ENCODE results near the gene DNAJC8.

DNAJC8 gene

DNA sequence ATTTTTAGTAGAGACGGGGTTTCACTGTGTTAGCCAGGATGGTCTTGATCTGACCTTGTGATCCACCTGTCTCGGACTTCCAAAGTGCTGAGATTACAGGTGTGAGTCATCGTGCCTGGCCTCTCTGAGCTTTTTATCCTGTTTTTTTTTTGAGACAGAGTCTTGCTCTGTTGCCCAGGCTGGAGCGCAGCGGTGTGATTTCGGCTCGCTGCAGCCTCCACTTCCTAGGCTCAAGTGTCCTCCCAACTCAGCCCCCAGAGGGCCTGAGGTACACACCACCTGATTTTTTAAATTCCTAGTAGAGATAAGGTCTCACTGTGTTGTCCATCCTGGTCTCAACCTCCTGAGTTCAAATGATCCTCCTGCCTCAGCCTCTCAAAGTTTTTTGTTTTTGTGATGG lies 46.9 kb upstream of the DNAJC8 start:
- TF ChIP-seq FOXP2 (optimal IDR thresholded peaks at IDR 0.05; ENCODE audit: borderline replicate concordance, extremely low read depth, extremely low read length, insufficient read depth) = no peak
- TF ChIP-seq, protein P1, sequence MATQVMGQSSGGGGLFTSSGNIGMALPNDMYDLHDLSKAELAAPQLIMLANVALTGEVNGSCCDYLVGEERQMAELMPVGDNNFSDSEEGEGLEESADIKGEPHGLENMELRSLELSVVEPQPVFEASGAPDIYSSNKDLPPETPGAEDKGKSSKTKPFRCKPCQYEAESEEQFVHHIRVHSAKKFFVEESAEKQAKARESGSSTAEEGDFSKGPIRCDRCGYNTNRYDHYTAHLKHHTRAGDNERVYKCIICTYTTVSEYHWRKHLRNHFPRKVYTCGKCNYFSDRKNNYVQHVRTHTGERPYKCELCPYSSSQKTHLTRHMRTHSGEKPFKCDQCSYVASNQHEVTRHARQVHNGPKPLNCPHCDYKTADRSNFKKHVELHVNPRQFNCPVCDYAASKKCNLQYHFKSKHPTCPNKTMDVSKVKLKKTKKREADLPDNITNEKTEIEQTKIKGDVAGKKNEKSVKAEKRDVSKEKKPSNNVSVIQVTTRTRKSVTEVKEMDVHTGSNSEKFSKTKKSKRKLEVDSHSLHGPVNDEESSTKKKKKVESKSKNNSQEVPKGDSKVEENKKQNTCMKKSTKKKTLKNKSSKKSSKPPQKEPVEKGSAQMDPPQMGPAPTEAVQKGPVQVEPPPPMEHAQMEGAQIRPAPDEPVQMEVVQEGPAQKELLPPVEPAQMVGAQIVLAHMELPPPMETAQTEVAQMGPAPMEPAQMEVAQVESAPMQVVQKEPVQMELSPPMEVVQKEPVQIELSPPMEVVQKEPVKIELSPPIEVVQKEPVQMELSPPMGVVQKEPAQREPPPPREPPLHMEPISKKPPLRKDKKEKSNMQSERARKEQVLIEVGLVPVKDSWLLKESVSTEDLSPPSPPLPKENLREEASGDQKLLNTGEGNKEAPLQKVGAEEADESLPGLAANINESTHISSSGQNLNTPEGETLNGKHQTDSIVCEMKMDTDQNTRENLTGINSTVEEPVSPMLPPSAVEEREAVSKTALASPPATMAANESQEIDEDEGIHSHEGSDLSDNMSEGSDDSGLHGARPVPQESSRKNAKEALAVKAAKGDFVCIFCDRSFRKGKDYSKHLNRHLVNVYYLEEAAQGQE (IDR thresholded peaks at IDR 0.05; ENCODE audit: insufficient read depth in 1 of 2, low read depth in 2 of 2, low read length in 2 of 2) = no peak
- no peak for TF ChIP-seq TAF1 (IDR thresholded peaks at IDR 0.05; ENCODE audit: borderline replicate concordance, insufficient read depth, low read length)
- TF ChIP-seq POLR2AphosphoS5 (IDR thresholded peaks at IDR 0.05; ENCODE audit: low read depth, low read length) = no peak
- TF ChIP-seq SIN3A (IDR thresholded peaks at IDR 0.05; ENCODE audit: borderline replicate concordance, insufficient read depth, low read length) = no peak

- no peak for TF ChIP-seq TAF1 (IDR thresholded peaks at IDR 0.05; ENCODE audit: borderline replicate concordance, insufficient read depth, low read length)
Measured at GRCh38 chr1:28278763-28279162, 45.9 kb upstream of the DNAJC8 start.

- TF ChIP-seq, protein P1 (IDR thresholded peaks at IDR 0.05; ENCODE audit: insufficient read depth in 1 of 2, low read depth in 2 of 2, low read length in 2 of 2) = no peak
- no peak for TF ChIP-seq FOXP2 (optimal IDR thresholded peaks at IDR 0.05; ENCODE audit: borderline replicate concordance, extremely low read depth, extremely low read length, insufficient read depth)
- TF ChIP-seq TAF1 (IDR thresholded peaks at IDR 0.05; ENCODE audit: borderline replicate concordance, insufficient read depth, low read length) = no peak
- TF ChIP-seq POLR2AphosphoS5 (IDR thresholded peaks at IDR 0.05; ENCODE audit: low read depth, low read length) = no peak
- TF ChIP-seq SIN3A (IDR thresholded peaks at IDR 0.05; ENCODE audit: borderline replicate concordance, insufficient read depth, low read length) = no peak
Measured at GRCh38 chr1:28273216-28273860, 40.5 kb upstream of the DNAJC8 start.

- no peak for TF ChIP-seq FOXP2 (optimal IDR thresholded peaks at IDR 0.05; ENCODE audit: borderline replicate concordance, extremely low read depth, extremely low read length, insufficient read depth)
- no peak for TF ChIP-seq SIN3A (IDR thresholded peaks at IDR 0.05; ENCODE audit: borderline replicate concordance, insufficient read depth, low read length)
- TF ChIP-seq, protein P1 (IDR thresholded peaks at IDR 0.05; ENCODE audit: insufficient read depth in 1 of 2, low read depth in 2 of 2, low read length in 2 of 2) = no peak
- TF ChIP-seq TAF1 (IDR thresholded peaks at IDR 0.05; ENCODE audit: borderline replicate concordance, insufficient read depth, low read length) = no peak
- TF ChIP-seq POLR2AphosphoS5 (IDR thresholded peaks at IDR 0.05; ENCODE audit: low read depth, low read length) = no peak
Measured at GRCh38 chr1:28272215-28272852, 39.5 kb upstream of the DNAJC8 start.

- TF ChIP-seq FOXP2 (optimal IDR thresholded peaks at IDR 0.05; ENCODE audit: borderline replicate concordance, extremely low read depth, extremely low read length, insufficient read depth) = no peak
- no peak for TF ChIP-seq SIN3A (IDR thresholded peaks at IDR 0.05; ENCODE audit: borderline replicate concordance, insufficient read depth, low read length)
- no peak for TF ChIP-seq POLR2AphosphoS5 (IDR thresholded peaks at IDR 0.05; ENCODE audit: low read depth, low read length)
- no peak for TF ChIP-seq TAF1 (IDR thresholded peaks at IDR 0.05; ENCODE audit: borderline replicate concordance, insufficient read depth, low read length)
- TF ChIP-seq, protein P1 (IDR thresholded peaks at IDR 0.05; ENCODE audit: insufficient read depth in 1 of 2, low read depth in 2 of 2, low read length in 2 of 2) = no peak
Measured at GRCh38 chr1:28269529-28269928, 36.7 kb upstream of the DNAJC8 start.

All from PFSK-1 (cell line).